ENCODE results near the gene REN. TPM values are rescaled to one million over a fixed set of nuclear protein-coding genes. Genes with fewer than 3 reads are reported as not detected.

REN gene
- total and polyA plus RNA-seq, 2 of the 8 experiments (the other 6 are each of a cell fraction or from before 2014, with no cell fraction given) = 0.05 TPM; not detected in 1

DNA sequence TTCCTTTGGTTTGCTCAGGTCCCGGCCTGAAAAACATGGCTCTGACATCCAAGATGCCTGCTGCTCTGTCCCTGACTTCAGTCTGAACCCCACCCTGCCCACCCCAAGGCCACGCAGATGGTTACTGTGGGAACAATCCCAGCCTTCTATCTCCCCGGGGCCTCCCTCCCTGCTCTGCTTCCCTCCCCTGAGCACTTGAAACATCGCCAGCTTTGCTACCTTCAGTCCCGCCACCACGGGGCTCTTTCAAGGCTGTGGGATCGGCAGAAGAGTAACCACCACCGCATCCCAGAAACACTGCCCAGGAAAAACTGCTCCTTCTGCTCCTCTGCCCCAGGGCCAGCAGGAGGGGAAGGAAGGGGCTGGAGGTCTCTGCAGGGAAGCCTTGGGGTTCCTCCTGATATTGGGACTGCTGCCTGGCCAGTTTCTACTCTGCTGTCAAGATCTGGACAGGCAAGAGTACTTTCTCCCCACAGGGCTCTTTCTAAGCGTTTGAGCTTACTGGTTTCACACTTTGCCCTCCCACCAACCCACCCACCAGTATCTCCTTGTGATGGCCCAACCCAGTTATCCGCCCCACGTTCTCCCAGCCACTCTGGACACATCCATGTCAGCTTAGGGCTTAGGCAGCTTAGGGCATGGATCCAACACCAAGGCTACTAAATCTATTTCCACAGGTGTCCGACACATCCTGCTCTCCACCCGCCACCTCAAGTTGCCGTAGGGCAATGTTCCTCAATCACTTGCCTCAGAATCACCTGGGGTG, 22.7 kb downstream of the REN start:
- H3K4me3 ChIP-seq (ENCODE audit: extremely low read depth in 1 of 4, insufficient read depth in 2 of 4, low read depth in 3 of 4, low read length in 4 of 4) = no peak overlapping the region
- no peak overlapping the region for H2AFZ ChIP-seq (ENCODE audit: low read length)
- H3K4me2 ChIP-seq (ENCODE audit: insufficient read depth in 1 of 2, low read depth in 2 of 2, low read length in 2 of 2) = no peak overlapping the region
- H3K23me2 ChIP-seq (ENCODE audit: low read depth, low read length) = no peaks in the 10 kb centered on the region; the same call in 1 of the 2 replicates
- no peak overlapping the region for H3K27ac ChIP-seq (ENCODE audit: low read depth, low read length)
- H3K4ac ChIP-seq (replicated peaks; ENCODE audit: insufficient read length, low read depth, low read length) = no peak overlapping the region
- H3K27me3 ChIP-seq (replicated peaks in 1 of 4; ENCODE audit: control insufficient read depth in 3 of 4, extremely low read depth in 1 of 4, insufficient read depth in 3 of 4, low read length in 3 of 4) = no peaks in the 10 kb centered on the region; a peak in 1 of 7 replicates
- no peak overlapping the region for H4K5ac ChIP-seq (ENCODE audit: insufficient read length, low read depth, low read length)
- DNase-seq (ENCODE audit: low read depth in 1 of 2, low spot score in 2 of 2) (no peak), FAIRE-seq (no peak)
- H3K79me2 ChIP-seq (ENCODE audit: control insufficient read depth in 1 of 2, insufficient read depth in 2 of 2, low read length in 2 of 2) = no peaks in the 10 kb centered on the region
- H2BK120ac ChIP-seq (replicated peaks; ENCODE audit: low read depth, low read length) = no peak overlapping the region
- peaks cover 5 to 22% (median 15%) of the 10 kb centered on the region in 4 experiments for H3K4me1 ChIP-seq (replicated peaks in 1 of 4; ENCODE audit: control insufficient read depth in 3 of 4, insufficient read depth in 4 of 4, low read length in 3 of 4)
- no peak overlapping the region for H3K56ac ChIP-seq (replicated peaks; ENCODE audit: insufficient read length, low read depth, low read length)
- H4K91ac ChIP-seq (replicated peaks; ENCODE audit: insufficient read length, low read length) = no peak overlapping the region
- CTCF ChIA-PET (ENCODE audit: partially characterized antibody) = interaction anchor here (0.6 to 9.8 kb wide), 7 partner anchors 10 to 270 kb away, joined by 3 to 99 read pairs (median 3); no protein-coding TSS in a partner anchor
- no peaks in the 10 kb centered on the region for H3K9me3 ChIP-seq (ENCODE audit: insufficient read depth in 2 of 2, low read depth in 1 of 2, low read length in 1 of 2)
- H2BK20ac ChIP-seq (ENCODE audit: low read length) = no peak overlapping the region
- POLR2A ChIA-PET (ENCODE audit: partially characterized antibody) = interaction anchor here (1.0 to 2.8 kb wide), 5 partner anchors 7 to 278 kb away, joined by 3 to 14 read pairs (median 4); partner anchors contain the start of gene SOX13
- H2BK5ac ChIP-seq (ENCODE audit: low read depth, low read length) = no peak overlapping the region
- no peak overlapping the region for H3K9ac ChIP-seq (replicated peaks in 1 of 4; ENCODE audit: extremely low read depth in 1 of 4, low read depth in 3 of 4, low read length in 3 of 4)
- H3K23ac ChIP-seq (ENCODE audit: insufficient read length) = no peak overlapping the region
- H3K18ac ChIP-seq (ENCODE audit: extremely low read depth, low read length) = no peak overlapping the region
- no peak overlapping the region for H2AK5ac ChIP-seq (ENCODE audit: low read depth, low read length)
- no peak overlapping the region for H2BK15ac ChIP-seq (ENCODE audit: low read length)
- H3K14ac ChIP-seq (ENCODE audit: insufficient read length) = no peak overlapping the region
- WGBS, 2 experiments (ENCODE audit: extremely low coverage in 1 of 2, insufficient coverage in 1 of 2, insufficient read length in 1 of 2, insufficient replicate concordance in 2 of 2, low coverage in 1 of 2, low lambda C conversion rate in 2 of 2, missing lambda C conversion rate in 1 of 2) = 88% methylated on average over 12 of the region's 14 CpGs; no CpG with 5 or more reads in 1 of the 2 experiments
- H3K79me1 ChIP-seq (ENCODE audit: low read depth, low read length) = peaks cover 2% of the 10 kb centered on the region; the same call in 1 of the 2 replicates
- H4K8ac ChIP-seq (ENCODE audit: extremely low read depth, insufficient read depth, low read length) = no peak overlapping the region
- no peaks in the 10 kb centered on the region for H3K36me3 ChIP-seq (ENCODE audit: control insufficient read depth in 2 of 4, insufficient read depth in 4 of 4, low read length in 3 of 4)
- H4K20me1 ChIP-seq (replicated peaks in 1 of 2; ENCODE audit: control insufficient read depth in 1 of 2, insufficient read depth in 2 of 2, low read length in 2 of 2) = no peaks in the 10 kb centered on the region
- no peak overlapping the region for H2BK12ac ChIP-seq (ENCODE audit: low read depth, low read length)
- TF ChIP-seq NRF1 (IDR thresholded peaks at IDR 0.05; ENCODE audit: low read depth, low read length) (no peak), SIRT6 (IDR thresholded peaks at IDR 0.05; ENCODE audit: low read length) (no peak), RNF2 (IDR thresholded peaks at IDR 0.05; ENCODE audit: borderline replicate concordance, low read depth, low read length, missing control alignments, poor library complexity, severe bottlenecking) (no peak), SP1 (IDR thresholded peaks at IDR 0.05; ENCODE audit: low read depth, low read length) (no peak), JUN (IDR thresholded peaks at IDR 0.05; ENCODE audit: low read depth, low read length) (no peak), NANOG (IDR thresholded peaks at IDR 0.05; ENCODE audit: insufficient read depth, low read depth, low read length, poor library complexity, severe bottlenecking) (no peak), ZNF274 (IDR thresholded peaks at IDR 0.05; ENCODE audit: borderline replicate concordance, extremely low read depth, low read length) (no peak), CHD2 (IDR thresholded peaks at IDR 0.05; ENCODE audit: low read length) (no peak)
- TF ChIP-seq, protein P1, sequence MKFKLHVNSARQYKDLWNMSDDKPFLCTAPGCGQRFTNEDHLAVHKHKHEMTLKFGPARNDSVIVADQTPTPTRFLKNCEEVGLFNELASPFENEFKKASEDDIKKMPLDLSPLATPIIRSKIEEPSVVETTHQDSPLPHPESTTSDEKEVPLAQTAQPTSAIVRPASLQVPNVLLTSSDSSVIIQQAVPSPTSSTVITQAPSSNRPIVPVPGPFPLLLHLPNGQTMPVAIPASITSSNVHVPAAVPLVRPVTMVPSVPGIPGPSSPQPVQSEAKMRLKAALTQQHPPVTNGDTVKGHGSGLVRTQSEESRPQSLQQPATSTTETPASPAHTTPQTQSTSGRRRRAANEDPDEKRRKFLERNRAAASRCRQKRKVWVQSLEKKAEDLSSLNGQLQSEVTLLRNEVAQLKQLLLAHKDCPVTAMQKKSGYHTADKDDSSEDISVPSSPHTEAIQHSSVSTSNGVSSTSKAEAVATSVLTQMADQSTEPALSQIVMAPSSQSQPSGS (IDR thresholded peaks at IDR 0.05; ENCODE audit: low read length) = no peak
- TF ChIP-seq, protein P2, sequence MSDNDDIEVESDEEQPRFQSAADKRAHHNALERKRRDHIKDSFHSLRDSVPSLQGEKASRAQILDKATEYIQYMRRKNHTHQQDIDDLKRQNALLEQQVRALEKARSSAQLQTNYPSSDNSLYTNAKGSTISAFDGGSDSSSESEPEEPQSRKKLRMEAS (IDR thresholded peaks at IDR 0.05) = no peak
